ENCODE measurements around the gene CLTB.

CLTB gene

DNA sequence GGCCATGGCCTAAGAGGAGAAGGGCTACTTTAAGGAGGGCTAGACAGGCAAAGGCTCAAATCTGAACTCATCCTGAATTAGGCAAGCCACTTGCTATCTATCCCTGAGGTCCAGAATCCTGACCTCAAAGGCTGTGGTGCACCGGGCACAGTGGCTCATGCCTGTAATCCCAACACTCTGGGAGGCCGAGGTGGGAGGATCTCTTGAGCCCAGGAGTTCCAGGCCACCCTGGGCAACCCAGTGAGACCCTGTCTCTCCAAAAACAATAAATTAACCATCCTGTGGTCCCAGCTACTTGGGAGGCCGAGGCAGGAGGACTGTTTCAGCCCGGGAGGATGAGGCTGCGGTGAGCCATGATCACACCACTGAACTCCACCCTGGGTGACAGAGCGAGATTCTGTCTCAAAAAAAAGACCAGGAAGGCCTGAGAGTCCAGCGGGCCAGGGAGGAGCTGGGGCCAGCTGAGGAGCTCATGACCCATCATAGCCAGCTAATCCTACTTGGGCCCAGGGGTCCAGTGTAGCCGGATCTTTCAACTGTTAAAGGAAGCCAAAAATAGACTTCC, 31.9 kb downstream of the CLTB start:
- Mint-ChIP-seq H3K4me3 (no peak overlapping the region), H3K4me1 (peaks cover 23% of the 10 kb centered on the region), H3K36me3 (ENCODE audit: low read depth) (peaks cover 45% of the 10 kb centered on the region)

DNA sequence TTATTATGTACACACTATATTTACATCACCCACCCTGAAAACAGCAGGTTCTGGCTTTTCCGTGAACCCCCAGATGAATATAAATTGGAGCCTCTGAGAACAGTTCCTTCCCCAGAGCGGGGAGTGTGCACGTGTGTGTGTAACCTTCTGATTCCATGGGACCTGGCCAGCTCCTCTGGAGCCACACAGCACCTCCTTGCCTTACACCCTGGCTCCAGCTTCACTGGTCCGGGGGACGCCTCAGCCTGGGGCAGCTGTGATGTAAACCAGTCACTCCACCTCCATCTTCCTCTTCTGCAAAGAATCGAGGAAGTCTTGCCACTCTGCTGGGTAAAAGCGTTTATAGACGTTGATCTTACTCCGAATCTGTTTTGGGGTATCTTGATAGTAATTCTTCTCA, 32.4 kb downstream of the CLTB start:
- Mint-ChIP-seq H3K27ac (no peak overlapping the region), H3K36me3 (ENCODE audit: low read depth) (peaks cover 49% of the 10 kb centered on the region), H3K4me1 (peaks cover 21% of the 10 kb centered on the region), H3K27me3 (ENCODE audit: low read depth, poor library complexity) (no peaks in the 10 kb centered on the region), H3K4me3 (no peak overlapping the region), H3K9me3 (no peaks in the 10 kb centered on the region)
- DNase-seq, result no peak
- TF ChIP-seq CTCF (IDR thresholded peaks at IDR 0.05), result no peak

More for the DNA sequence above, 31.9 kb downstream of the CLTB start:
- no peak for TF ChIP-seq CTCF (IDR thresholded peaks at IDR 0.05)
- Mint-ChIP-seq H3K27me3 (ENCODE audit: low read depth, poor library complexity) (no peaks in the 10 kb centered on the region), H3K27ac (peak overlapping the region; percentile 14), H3K9me3 (no peaks in the 10 kb centered on the region)
- DNase-seq, result no peak

DNA sequence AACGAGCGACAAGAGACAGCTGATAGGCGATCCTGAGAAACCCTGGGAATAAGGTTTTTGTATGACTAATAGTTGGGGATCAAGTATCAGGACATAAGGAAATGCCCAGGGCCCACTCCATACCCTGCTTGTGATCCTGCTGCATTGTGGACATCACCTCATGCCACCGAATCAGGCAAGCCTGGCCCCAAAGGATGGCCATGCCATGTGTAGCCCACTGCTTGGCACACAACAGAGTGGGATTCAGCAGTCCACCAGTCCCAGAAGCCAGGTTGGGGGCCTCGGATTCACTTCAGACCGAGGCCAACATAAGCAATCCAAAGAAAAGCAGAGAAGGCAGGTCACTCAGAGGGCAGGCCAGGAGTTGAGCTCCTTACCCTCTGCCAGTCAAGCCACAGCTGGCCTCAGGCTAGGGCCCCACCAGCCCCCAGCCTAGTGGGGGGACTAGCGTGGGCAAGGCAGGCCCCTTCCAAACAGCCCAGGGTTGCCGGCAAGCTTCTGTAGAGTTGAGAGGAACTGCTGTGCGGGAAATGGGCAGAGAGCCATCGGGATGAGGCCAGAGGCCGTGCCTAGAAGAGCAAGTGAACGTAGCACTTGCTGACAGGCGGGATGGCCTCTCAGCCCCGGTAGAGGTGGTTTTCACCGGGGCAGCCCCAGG, 33.0 kb downstream of the CLTB start:
- Mint-ChIP-seq H3K27ac (no peak overlapping the region), H3K4me1 (peaks cover 21% of the 10 kb centered on the region), H3K4me3 (no peak overlapping the region), H3K9me3 (no peaks in the 10 kb centered on the region), H3K36me3 (ENCODE audit: low read depth) (peaks cover 49% of the 10 kb centered on the region), H3K27me3 (ENCODE audit: low read depth, poor library complexity) (no peaks in the 10 kb centered on the region)
- no peak for TF ChIP-seq CTCF (IDR thresholded peaks at IDR 0.05)
- DNase-seq, result no peak

DNA sequence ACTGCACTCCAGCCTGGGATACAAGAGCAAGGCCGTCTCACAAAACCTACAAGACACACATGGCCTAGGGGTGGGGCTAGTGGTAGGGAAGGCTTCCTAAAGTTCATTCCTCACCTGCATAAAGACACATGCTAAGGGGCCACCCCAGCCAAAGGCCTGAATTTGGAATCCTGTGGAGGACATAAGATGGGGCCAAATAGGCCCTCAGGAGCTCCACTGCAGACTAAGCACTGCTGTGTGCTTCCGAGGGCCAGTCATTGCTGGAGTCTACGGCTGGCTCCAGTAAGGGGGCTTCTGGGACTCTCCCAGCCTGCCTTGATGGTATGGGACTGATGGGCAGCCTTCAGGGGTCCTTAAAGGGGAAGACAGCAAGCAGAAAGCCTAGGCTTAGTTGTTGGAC, 33.6 kb downstream of the CLTB start:
- Mint-ChIP-seq H3K36me3 (ENCODE audit: low read depth) (peaks cover 49% of the 10 kb centered on the region), H3K4me1 (peaks cover 16% of the 10 kb centered on the region), H3K27me3 (ENCODE audit: low read depth, poor library complexity) (no peaks in the 10 kb centered on the region), H3K27ac (no peak overlapping the region), H3K9me3 (no peaks in the 10 kb centered on the region), H3K4me3 (no peak overlapping the region)
- TF ChIP-seq CTCF (IDR thresholded peaks at IDR 0.05), result no peak
- no peak for DNase-seq

GRCh38 chr5:176381979-176382378, 34.4 kb downstream of the CLTB start:
- no peak overlapping the region for H3K4me3 Mint-ChIP-seq
- DNase-seq, result no peak
- H3K27me3 Mint-ChIP-seq (ENCODE audit: low read depth, poor library complexity), result no peaks in the 10 kb centered on the region
- no peak overlapping the region for H3K27ac Mint-ChIP-seq
- no peaks in the 10 kb centered on the region for H3K9me3 Mint-ChIP-seq
- peaks cover 9% of the 10 kb centered on the region for H3K4me1 Mint-ChIP-seq
- H3K36me3 Mint-ChIP-seq (ENCODE audit: low read depth), result peaks cover 49% of the 10 kb centered on the region
- no peak for TF ChIP-seq CTCF (IDR thresholded peaks at IDR 0.05)

GRCh38 chr5:176381423-176381822, 34.9 kb downstream of the CLTB start:
- H3K27ac Mint-ChIP-seq, result no peak overlapping the region
- no peaks in the 10 kb centered on the region for H3K9me3 Mint-ChIP-seq
- DNase-seq, result no peak
- H3K27me3 Mint-ChIP-seq (ENCODE audit: low read depth, poor library complexity), result no peaks in the 10 kb centered on the region
- peaks cover 3% of the 10 kb centered on the region for H3K4me1 Mint-ChIP-seq
- no peak for TF ChIP-seq CTCF (IDR thresholded peaks at IDR 0.05)
- peaks cover 50% of the 10 kb centered on the region for H3K36me3 Mint-ChIP-seq (ENCODE audit: low read depth)
- no peak overlapping the region for H3K4me3 Mint-ChIP-seq

Data from nephron progenitor cell (in vitro differentiated cells).